ENCODE measurements around the gene ABHD6.

- no peak for TF ChIP-seq CTCF (IDR thresholded peaks at IDR 0.05; ENCODE audit: low read length)
- TF ChIP-seq EZH2 (optimal IDR thresholded peaks at IDR 0.05; ENCODE audit: low read depth, low read length): no peak
- TF ChIP-seq EZH2phosphoT487 (IDR thresholded peaks at IDR 0.05; ENCODE audit: low read length): no peak
These were observed 1.6 kb upstream of the ABHD6 start for GRCh38 chr3:58235970-58236369.

All from MM.1S (cell line).